GM12875 (cell line): ENCODE results near the gene APOM.

Experiments
- H3K4me3 ChIP-seq: one replicate; pipeline ENCODE4 v1.5.1; 2011; ENCODE audit warnings: low read depth, low read length, control low read depth
- CTCF ChIP-seq: IDR thresholded peaks from 2 replicates; pipeline ENCODE4 v1.5.1; 2011; ENCODE audit warnings: low read depth, mild to moderate bottlenecking, control low read depth, inconsistent platforms, low read length, moderate library complexity, borderline replicate concordance; ENCODE audit not compliant: insufficient read depth

The APOM gene

GRCh38 chr6:31615748-31616147 lies 39.9 kb upstream of the APOM start:
- no peak for TF ChIP-seq CTCF
- H3K4me3 ChIP-seq, result peak overlapping the region; percentile 34

GRCh38 chr6:31617010-31617409 lies 38.7 kb upstream of the APOM start:
- TF ChIP-seq CTCF, result no peak
- no peak overlapping the region for H3K4me3 ChIP-seq

- H3K4me3 ChIP-seq, result peak overlapping the region; percentile 58
Measured at GRCh38 chr6:31619805-31620585, 35.7 kb upstream of the APOM start.

GRCh38 chr6:31620586-31621319 lies 34.9 kb upstream of the APOM start, which contains the start of gene PRRC2A:
Gene PRRC2A, plus strand, starts transcription at chr6:31620715. Its CDS starts 2,075 bp downstream, at chr6:31622790.
- no peak for TF ChIP-seq CTCF
- peak within 1 kb of the TSS; percentile 69 for H3K4me3 ChIP-seq

More at GRCh38 chr6:31619805-31620585, 35.7 kb upstream of the APOM start:
- TF ChIP-seq CTCF, result no peak

- no peak for TF ChIP-seq CTCF
- peak overlapping the region; percentile 69 for H3K4me3 ChIP-seq
Measured at GRCh38 chr6:31621320-31621939, 34.3 kb upstream of the APOM start.

- no peak for TF ChIP-seq CTCF
- peak overlapping the region; percentile 69 for H3K4me3 ChIP-seq
Measured at GRCh38 chr6:31621991-31622390, 33.7 kb upstream of the APOM start.
